GDM1 (cell line): ENCODE data around the gene NATD1.

Source experiments
- DNase-seq: peaks from one replicate; lab custom pipeline; 2025; lab: John Stamatoyannopoulos, UW

Gene NATD1

GRCh38 chr17:21252796-21253645, at the start of gene NATD1:
Gene NATD1, minus strand, starts transcription at chr17:21253410. Its CDS starts 146 bp downstream, at chr17:21253264.
- peak; percentile 43 for DNase-seq

- DNase-seq = no peak
Observed at GRCh38 chr17:21301593-21302550, 48.7 kb upstream of the NATD1 start.

GRCh38 chr17:21300601-21301571, 47.7 kb upstream of the NATD1 start:
- DNase-seq = no peak

- DNase-seq = no peak
Observed at GRCh38 chr17:21299981-21300600, 46.9 kb upstream of the NATD1 start.

- DNase-seq = no peak
Observed at GRCh38 chr17:21298983-21299519, 45.8 kb upstream of the NATD1 start.

GRCh38 chr17:21298056-21298982, 45.1 kb upstream of the NATD1 start:
- DNase-seq = no peak

- DNase-seq = no peak
Observed at GRCh38 chr17:21297597-21297996, 44.4 kb upstream of the NATD1 start.

GRCh38 chr17:21297026-21297520, 43.9 kb upstream of the NATD1 start:
- no peak for DNase-seq

GRCh38 chr17:21296097-21297025, 43.2 kb upstream of the NATD1 start:
- no peak for DNase-seq

- DNase-seq = no peak
Observed at GRCh38 chr17:21295036-21295952, 42.1 kb upstream of the NATD1 start.

GRCh38 chr17:21294321-21295035, 41.3 kb upstream of the NATD1 start:
- no peak for DNase-seq

GRCh38 chr17:21293831-21294210, 40.6 kb upstream of the NATD1 start:
- DNase-seq = no peak

- DNase-seq = no peak
Observed at GRCh38 chr17:21292867-21293830, 39.9 kb upstream of the NATD1 start.

GRCh38 chr17:21291862-21292261, 38.7 kb upstream of the NATD1 start:
- no peak for DNase-seq

GRCh38 chr17:21291357-21291756, 38.1 kb upstream of the NATD1 start:
- no peak for DNase-seq
